OCI-LY1 (cell line): ENCODE measurements around the gene NKAIN2.

Experiments used
- EZH2 ChIP-seq: fragments of 200-600 bp; sonication (generic), shearing (Covaris generic); IDR thresholded peaks from 2 replicates; pipeline ENCODE4 v1.8.0; 2017; ENCODE audit warnings: borderline replicate concordance, mixed run types, mild to moderate bottlenecking, antibody characterized with exemption, low read length, moderate library complexity, mixed read lengths
- TF ChIP-seq, protein P1 (sequence below): fragments of 200-600 bp; sonication (generic), shearing (Covaris generic); IDR thresholded peaks from 2 replicates; pipeline ENCODE4 v1.5.1; 2017; ENCODE audit warnings: mild to moderate bottlenecking, antibody characterized with exemption, low read length, moderate library complexity, mixed read lengths

GRCh38 chr6:123909989-123910388, 106.3 kb downstream of the NKAIN2 start:
- TF ChIP-seq, protein P1, sequence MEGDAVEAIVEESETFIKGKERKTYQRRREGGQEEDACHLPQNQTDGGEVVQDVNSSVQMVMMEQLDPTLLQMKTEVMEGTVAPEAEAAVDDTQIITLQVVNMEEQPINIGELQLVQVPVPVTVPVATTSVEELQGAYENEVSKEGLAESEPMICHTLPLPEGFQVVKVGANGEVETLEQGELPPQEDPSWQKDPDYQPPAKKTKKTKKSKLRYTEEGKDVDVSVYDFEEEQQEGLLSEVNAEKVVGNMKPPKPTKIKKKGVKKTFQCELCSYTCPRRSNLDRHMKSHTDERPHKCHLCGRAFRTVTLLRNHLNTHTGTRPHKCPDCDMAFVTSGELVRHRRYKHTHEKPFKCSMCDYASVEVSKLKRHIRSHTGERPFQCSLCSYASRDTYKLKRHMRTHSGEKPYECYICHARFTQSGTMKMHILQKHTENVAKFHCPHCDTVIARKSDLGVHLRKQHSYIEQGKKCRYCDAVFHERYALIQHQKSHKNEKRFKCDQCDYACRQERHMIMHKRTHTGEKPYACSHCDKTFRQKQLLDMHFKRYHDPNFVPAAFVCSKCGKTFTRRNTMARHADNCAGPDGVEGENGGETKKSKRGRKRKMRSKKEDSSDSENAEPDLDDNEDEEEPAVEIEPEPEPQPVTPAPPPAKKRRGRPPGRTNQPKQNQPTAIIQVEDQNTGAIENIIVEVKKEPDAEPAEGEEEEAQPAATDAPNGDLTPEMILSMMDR, result no peak
- no peak for TF ChIP-seq EZH2
